GM18870 (cell line): ENCODE data around the gene MAST4.

Experiments used
- ATAC-seq: cut with Tn5 transposase; IDR thresholded peaks from one replicate; pipeline ENCODE4 v1.9.1; 2021; ENCODE audit warnings: moderate library complexity; ENCODE audit not compliant: unreplicated experiment

MAST4 gene

DNA sequence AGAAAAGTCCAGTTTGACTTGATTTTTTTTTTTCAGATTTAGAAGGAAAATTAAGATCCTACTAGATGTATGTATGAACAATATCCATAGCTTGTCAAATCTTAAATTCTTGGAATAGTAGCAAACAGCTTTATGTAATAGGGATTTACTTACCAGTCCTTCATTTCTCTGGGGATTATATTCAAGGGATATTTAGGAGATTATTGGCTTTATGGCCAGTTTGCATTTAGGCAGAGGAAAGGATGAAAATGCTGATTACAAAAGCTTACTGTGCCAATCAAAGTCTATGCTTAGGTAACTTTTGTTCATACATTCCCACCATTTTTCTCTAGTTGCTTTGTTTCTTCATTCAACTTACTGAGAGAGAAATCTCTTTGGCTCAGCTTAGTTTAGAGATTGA, 47.9 kb downstream of the MAST4 start:
- ATAC-seq = no peak

DNA sequence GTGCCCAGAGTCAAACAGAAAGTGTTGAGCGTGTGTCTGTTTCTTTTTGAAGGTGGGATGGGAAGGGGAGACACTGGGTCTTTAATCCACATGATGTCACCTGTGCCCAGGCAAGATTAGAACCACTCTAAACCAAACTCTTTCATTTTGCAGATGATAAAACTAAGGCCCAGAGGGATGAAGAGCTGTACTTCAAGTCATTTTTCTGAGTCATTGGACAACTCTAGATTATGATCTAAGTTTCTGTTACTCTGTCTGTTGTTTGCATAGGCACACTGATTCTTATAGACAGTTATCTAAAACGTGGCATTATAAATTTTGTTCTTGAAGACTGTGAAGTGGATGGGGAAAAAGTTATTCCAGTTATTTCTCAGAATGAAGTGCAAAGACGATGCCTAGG, 48.8 kb downstream of the MAST4 start:
- no peak for ATAC-seq

DNA sequence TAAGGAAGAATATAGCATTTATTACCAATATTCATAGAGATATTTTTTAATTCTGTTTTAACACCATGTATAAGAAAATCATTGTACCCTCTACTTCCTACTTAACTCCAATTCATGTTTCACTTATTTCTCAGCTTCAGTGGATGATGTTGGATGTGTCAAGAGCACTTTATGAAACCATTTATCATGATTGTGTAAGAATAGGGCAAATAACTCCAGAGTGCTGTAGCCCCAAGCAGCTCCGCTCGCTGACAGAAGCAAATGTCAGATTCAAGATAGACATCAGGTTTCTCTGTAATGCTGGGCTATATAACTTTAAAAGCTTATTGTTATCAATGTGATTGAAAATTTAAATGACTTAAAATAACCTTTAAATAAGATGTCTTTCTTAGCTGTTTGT, 50.4 kb downstream of the MAST4 start:
- no peak for ATAC-seq

DNA sequence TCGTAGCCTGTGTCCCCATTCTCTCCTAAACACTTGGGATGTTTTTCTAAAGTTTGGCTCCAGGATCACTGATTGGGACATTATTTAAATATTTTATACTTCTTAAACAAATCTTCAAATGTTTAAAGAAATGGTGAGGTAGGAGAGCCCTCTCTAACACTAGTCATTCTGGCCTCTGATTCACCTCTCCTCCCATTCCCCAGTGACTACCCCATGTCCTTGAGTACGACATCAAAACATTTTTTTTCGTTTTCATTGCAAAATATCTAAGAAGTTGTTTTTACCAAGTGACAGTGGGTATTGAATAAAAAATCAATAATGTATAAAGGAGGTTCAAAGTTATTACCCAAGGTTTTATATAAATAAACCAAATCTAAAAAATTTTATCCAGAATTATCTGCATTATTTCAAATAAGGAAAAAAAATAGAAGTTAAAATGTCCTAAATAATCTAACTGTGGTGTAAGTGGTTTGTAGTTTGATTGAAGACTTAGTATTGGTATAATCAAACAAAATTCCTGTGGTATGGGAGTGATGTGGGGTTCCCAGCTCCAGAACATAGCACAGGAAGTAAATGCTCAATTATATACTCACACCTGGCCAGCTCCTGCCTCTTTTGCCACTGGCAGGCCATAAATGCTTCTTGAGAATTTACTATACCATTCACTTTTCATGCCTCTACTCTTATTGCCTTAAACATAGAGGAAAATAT, 51.1 kb downstream of the MAST4 start:
- ATAC-seq = no peak

DNA sequence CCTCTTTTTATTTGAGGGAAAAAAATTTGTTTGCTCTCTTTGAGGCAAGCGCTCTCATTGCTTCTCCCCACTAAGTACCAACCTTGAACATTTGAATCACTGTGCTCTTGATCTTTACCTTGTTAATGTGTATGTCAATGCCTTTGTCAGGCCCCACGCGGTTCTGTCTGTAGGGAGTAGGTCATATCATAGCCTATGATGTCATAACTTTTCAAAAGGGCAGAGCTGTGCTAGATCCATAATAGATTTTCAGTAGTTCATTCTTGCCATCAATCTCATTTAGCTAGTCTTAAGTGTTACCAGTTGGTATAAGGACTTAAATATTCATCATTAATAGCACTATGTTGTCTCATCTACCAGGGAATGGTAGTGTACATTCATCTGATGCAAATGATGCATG, 56.6 kb downstream of the MAST4 start:
- no peak for ATAC-seq

DNA sequence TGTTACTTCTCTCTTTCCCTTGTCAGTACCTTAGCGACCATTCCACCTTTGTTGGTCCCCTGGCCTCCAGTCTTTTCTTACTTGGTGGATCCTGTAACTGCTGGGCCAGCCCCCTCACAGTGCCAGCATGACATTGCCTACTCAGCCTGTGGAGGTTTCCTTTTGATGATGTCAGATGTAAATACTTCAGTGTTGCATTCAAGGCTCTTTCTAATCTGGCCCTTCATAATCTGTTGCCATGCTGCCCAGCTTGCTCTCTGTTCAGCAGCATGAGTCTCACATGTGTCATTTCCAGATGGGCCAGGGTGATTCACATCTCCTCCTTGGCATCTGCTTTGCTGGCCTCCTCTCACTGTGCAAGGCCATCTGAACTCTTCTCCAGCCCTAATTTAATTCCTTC, 57.1 kb downstream of the MAST4 start:
- no peak for ATAC-seq

DNA sequence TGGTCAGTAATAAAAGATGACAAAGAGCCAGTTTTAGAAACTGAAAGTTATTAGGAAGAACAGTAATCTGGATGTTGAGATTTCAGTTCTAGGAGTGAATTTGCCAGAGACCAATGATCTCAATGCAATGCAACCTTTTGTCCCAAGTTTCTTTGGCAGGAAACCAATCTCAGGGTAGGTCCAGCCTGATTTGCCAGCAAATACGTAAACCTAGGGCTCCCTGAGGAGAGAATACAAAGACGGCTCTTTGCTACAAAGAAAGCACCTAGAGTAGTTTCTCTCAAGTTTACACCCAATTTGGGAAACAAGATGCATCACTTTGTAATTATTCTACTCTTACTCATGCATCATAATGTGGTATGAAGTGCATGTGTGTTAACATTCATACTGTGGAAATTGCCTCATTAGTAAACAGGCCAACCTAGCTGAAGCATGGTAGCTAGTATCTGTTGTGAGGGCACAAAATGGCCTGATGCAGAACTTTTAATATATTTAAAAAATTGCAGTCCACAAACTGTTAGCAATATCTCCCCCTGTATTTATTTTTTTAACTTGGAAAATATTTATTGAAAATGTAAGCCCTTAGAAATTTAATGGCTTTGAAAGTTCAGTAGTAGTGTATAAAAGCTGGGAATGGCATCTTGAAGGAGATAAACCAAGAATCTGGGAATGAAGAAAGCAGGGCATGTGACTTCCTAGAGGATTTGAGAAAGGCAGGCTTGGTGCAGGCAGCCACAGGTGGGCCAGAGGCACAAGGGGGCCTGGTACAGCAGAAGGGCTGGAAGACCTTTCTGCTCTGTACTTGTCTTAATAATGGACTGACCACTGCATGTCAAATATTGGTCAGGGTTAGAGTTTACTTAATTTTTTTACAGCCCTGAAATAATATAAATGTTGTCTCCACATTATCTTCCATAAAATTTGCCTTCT, 59.5 kb downstream of the MAST4 start:
- ATAC-seq = no peak

DNA sequence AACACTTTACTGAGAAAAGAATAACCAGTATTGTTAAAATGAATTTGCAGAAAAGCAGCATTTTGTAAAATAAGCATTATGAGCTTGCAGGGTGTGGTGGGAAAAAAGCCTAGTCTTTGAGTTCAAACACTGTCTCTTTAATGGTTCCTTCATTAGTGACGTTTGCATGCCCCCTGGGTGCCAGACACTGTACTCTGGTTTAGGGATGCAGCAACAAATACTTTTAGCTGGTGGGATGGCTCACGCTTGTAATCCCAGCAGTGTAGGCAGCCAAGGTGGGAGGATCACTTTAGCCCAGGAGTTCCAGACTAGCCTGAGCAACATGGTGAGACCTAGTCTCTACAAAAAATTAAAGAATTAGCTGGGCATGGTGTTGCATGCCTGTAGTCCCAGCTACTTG, 62.3 kb downstream of the MAST4 start:
- no peak for ATAC-seq

DNA sequence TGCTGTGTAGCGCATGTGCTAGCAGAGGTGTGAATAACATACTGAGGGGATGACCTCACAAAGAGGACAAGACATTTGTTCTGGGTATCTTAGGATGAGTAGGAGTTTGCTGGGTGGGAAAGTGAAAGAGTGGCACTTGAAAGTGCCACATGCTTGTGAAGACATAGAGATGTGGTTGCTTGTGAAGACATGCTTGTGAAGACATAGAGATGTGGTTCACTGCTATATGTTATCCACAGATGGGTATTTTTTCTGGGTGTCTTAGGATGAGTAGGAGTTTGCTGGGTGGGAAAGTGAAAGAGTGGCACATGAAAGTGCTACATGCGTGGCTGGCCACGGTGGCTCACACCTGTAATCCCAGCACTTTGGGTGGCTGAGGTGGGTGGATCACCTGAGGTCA, 63.6 kb downstream of the MAST4 start:
- no peak for ATAC-seq

DNA sequence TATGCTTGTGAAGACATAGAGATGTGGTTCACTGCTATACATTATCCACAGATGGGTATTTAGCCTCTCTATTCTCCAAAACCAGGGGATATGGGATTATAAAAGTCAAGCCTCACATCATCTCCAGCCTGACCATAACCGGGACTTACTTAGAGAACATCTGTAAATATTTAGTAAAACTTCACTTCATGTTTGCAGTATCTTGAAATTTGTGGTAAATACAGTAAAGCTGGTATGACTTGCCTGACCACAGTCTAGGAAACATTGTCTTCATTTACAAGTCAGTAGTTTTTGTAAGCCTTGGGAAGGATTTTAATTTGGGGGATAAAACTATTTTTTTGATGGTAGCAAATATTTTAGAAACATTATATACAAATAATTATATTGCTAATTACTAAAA, 64.2 kb downstream of the MAST4 start:
- no peak for ATAC-seq

DNA sequence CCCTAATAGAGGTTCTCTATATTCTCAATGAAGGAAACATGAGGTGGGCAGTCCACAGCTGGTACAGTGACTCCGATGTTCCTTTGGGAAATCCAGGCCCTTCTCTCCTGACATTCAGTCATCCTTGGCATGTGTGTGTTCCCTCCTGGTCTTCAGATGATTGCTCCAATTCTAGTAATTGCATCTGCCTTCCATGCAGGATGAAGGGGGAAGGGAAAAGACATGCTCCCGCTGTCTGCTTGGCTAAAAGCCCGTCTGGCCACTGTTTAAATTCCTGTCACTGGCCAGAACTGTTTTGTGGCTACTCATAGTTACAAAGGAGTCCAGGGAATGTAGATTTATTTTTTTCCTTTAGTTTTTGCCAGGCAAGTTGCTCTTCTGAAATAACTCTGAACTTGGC, 65.0 kb downstream of the MAST4 start:
- no peak for ATAC-seq

DNA sequence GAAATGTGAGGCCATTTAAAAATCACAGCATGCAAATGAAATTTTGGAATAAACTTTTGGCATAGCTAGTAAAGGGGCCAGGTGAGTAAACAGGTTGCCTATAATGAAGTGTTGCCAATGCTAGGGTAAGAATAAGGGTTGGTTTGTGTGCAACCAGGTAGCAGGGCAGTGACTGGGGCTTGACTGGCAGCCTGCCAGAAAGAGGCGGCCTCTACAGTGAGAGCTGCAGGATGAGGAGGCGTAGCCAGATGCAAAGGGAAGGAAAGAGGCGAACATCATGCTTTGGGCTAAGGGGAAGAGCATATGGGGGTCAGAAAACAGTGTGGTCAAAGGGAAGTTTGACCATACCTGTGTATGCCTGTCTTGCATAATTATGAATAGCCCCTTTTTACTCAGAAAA, 70.6 kb downstream of the MAST4 start:
- no peak for ATAC-seq

DNA sequence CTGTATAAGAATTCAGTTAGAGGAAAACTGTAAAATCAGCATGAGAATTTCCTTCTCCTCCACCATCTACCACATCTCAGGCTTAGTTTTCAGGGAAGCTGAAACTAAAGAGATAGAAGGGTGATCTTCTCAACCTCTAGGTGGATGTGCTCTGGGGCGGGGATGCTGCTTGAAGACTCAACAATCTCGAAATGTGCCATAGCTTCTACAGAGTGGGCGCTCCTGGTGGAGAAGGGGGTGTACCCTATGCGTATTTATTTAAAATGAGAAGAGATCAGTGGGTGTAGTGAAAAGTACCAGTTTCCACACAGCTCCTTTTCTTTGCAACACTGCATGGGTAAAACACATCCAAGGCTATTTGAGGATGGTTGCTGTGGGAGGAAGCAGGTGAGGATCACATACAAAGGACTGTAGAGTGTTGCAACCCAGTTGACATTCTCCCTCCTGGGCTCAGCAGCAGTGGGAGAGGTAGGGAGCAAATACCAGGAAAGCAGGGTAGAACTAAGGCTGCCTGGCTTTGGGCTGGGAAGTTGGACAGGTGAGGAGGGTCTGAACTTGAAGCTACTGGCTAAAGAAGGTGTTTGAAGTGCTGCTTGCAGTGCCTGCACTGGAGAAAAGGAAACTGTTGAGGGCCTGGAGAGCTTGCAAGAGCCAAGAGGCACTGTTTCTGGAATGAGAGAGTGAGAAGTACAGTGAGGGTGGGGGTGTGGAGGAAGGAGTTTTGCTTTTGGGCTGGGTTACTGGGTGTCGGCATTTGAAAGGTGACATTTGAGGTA, 73.1 kb downstream of the MAST4 start:
- ATAC-seq = no peak

DNA sequence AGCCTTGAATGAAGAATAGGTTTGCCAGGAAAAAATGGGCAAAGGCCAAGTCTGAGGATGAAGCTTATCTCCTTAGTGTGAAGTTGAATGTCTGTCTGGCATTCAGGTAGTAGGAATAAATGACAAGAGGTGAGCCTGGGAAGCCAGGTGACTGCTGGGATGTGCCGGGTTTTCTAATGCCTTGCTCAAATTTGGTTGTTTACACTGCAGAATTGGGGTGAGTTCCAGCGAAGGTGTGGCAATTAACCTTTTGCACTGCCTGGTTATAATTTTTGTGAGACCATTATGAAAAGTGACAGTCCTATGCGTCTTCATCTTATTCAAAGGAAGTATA, 73.6 kb downstream of the MAST4 start:
- ATAC-seq = no peak

DNA sequence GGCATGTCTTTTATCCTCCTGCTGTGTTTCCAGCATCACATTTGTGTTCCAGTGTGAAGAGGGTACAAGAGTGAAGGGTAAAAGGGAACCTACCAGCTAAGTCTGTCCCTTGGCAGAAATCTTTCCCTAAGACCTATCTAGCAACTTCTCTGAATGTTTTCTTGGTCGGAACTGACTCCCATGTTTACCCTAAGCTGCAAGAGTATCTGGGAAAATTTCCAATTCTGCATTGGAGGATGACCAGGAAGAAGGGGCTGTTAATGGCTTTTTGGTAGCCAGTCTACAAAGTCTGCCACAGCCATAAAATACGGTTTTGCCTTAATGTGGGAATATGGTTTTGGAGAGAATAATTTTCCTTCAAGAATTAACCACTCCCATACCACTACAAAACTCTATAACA, 75.1 kb downstream of the MAST4 start:
- ATAC-seq = no peak

DNA sequence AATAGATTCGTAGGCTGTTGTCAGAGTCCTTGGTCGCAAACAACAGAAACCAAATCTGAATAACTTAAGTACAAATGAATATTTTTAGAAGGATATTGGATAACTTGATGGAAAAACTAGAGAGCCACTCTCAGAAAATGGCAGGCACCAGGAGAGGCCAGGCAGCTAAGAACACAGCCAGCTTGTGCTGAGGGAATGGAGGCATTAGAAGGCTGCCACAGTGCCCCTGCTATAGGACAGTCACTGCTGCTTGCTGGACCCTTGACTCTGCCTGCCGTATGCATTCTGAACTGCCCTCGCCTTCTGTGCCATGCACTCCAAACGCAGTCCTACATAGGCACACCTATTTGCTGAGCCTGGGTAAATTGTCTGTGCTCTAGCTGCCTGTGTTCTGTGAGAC, 78.6 kb downstream of the MAST4 start:
- ATAC-seq = no peak

DNA sequence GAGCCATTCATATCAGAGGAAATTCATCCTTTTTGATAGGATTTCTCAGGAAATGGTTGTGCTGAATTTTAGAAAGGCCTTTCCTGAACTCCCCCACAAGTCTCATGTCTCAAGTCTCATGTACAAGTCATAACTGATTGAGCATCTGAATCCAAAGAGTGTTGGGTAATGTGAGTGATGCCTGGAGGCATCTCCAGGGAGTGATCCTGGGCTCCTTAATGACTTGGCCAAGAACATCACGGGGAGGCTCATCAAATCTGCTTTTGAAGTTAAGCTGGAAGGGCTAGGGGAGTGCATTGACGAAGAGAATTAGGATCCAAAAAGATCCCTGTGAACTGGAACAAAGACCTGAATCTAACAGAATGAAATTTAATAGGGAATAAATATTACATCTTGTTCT, 79.2 kb downstream of the MAST4 start:
- no peak for ATAC-seq

DNA sequence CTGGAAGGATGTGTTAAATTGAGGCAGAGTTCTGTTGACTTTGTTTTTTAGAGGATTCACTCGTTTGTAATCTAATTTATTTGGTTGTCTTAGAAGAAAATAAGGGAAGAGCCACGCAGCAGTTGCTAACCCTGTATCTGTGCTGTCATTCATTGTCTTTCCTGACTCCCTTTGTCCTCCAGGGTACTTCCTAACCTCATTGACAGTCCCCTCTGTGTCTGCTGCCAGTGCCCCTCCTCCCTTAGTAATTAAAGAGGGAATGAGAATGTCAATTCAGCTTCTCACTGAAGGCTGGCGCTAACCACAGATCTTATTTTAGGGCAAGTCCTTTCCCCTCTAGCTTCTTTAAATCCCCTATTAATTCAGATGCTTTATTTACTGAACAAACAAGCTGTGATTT, 84.0 kb downstream of the MAST4 start:
- no peak for ATAC-seq

DNA sequence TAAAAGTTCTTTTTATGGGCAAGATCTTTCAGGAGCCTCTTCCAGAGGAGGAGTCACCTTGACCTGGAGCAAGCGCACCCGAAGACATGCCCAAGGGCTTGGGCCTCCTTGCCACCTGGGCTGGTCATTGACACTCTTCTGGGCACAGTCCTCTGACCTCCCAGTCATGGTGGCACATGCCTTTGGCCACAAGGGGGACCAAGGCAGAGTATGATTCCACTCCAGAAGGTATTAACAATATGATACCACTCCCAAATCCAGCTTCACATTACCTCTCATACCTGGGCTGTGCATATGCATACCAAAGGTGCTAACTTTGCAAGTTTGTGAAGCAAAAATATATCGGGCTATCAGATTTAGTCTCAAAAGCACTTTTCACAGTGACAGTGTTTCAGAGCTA, 84.6 kb downstream of the MAST4 start:
- no peak for ATAC-seq

DNA sequence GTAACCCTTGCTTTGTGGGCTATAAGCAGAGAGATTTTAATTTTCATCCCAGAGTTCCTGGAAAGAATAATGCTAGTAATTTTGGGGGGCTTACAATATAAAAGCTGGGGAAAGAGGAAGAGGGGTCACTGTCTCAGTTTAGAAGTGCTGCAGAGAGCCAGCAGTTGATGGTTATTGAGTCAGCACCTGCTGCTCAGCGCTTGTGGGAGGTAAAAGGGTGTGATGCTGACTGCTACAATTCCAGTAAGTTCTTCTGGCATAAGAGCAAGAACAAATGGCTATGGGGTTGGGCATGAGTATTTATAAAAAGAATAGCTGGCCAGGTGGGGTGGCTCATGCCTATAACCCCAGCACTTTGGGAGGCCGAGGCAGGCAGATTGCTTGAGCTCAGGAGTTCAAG, 88.5 kb downstream of the MAST4 start:
- ATAC-seq = no peak

DNA sequence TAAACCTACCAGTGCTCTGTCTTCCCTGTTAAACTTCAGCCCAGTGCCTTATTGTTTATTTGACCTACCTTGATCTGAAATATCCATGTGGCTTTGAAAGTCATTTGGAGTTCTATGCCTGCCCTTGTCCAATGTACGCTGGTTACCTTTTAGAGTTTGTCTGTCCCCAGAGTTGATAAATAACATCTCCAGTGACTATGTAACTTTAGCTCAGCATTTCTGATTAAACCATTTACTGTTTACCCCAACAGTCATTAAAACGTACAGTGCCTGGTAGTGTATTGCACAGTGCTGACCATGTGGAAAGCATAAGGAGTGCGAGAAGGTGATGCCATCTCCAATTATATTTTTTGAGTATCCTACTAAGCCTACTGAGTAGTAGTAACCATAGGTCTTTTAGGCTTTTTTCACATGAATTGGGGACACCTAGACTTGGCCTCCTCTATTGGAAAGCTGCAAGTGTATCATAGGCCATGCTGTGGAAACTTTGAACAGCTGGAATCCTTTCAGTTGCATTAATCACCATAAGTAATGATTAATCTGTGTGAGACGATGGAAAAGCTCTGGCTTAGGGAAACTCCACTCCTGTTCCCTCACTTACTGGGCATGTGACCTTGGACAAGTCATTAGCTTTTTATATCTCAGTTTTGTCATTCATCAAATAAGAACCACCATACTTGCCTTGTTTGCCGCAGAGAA, 93.5 kb downstream of the MAST4 start:
- no peak for ATAC-seq
